GM10266 (cell line): Measurements from ENCODE around the gene GPR61.

ENCODE experiments used
- DNase-seq: peaks from one replicate; pipeline ENCODE4 v3.0.0; 2012; ENCODE audit errors: extremely low spot score
- CTCF ChIP-seq: IDR thresholded peaks from 2 replicates; pipeline ENCODE4 v1.5.1; 2012; ENCODE audit warnings: mild to moderate bottlenecking, low read depth; ENCODE audit not compliant: control insufficient read depth, insufficient read depth; ENCODE audit errors: missing control alignments

The GPR61 gene

GRCh38 chr1:109493805-109494539 lies 45.7 kb upstream of the GPR61 start, which contains the start of gene CYB561D1:
CYB561D1 (plus strand) TSS chr1:109494094; CDS start chr1:109494140, 46 bp downstream.
- peak; percentile 94 for TF ChIP-seq CTCF

GRCh38 chr1:109495738-109496137 lies 43.9 kb upstream of the GPR61 start:
- TF ChIP-seq CTCF: no peak
- DNase-seq: no peak

More at GRCh38 chr1:109493805-109494539, 45.7 kb upstream of the GPR61 start, which contains the start of gene CYB561D1:
- peak; percentile 93 for DNase-seq

GRCh38 chr1:109497449-109498160 lies 42.1 kb upstream of the GPR61 start:
- DNase-seq: no peak
- TF ChIP-seq CTCF: no peak

GRCh38 chr1:109498161-109498801 lies 41.4 kb upstream of the GPR61 start:
- peak; percentile 36 for TF ChIP-seq CTCF
- no peak for DNase-seq

GRCh38 chr1:109499081-109499480 lies 40.6 kb upstream of the GPR61 start:
- no peak for TF ChIP-seq CTCF
- DNase-seq: no peak

GRCh38 chr1:109499661-109500536 lies 39.8 kb upstream of the GPR61 start:
- TF ChIP-seq CTCF: peak; percentile 49
- no peak for DNase-seq
